ENCODE data around the gene PGA5. TPM values are rescaled to one million over a fixed set of nuclear protein-coding genes. Genes with fewer than 3 reads are reported as not detected.

PGA5 gene
- total RNA-seq, 1 experiment from 2014 or later = 0.33 TPM

DNA sequence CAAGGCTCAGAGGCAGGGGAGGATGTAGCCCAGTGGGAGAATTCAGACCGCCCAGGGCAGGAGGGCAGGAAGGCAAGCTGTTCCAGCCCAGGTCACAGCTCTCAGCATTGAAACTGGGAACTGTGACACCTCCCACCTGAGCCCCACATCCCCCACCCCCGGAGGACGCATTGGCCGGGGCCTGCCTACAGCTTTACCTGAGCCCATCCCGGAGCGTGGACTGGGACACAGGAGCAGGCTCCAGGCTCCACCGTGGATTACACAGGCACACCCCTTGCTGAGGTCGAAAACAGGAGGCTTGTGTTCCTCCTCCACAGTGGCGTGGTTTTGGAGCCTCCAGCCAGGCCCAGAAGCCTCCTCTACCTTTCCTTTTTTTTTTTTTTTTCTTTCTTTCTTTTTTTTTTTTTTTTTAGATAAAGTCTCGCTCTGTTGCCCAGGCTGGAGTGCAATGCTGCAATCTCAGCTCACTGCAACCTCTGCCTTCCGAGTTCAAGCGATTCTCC, 46.8 kb upstream of the PGA5 start:
- no peak overlapping the region for H2AFZ ChIP-seq (ENCODE audit: low read length)
- no CpG with 5 or more reads among the region's 12 CpGs for WGBS (ENCODE audit: extremely low coverage, insufficient read length, low lambda C conversion rate)
- H3K36me3 Mint-ChIP-seq (ENCODE audit: insufficient read depth in 1 of 3, low read depth in 3 of 3) = no peaks in the 10 kb centered on the region; a peak in 1 of 7 replicates

More for the DNA sequence above, 46.8 kb upstream of the PGA5 start:
- H3K27ac Mint-ChIP-seq = no peak overlapping the region
- H3K4me3 Mint-ChIP-seq = no peak overlapping the region
- H3K23me2 ChIP-seq (ENCODE audit: insufficient read length, low read depth, low read length, poor library complexity, severe bottlenecking) = no peaks in the 10 kb centered on the region
- no peaks in the 10 kb centered on the region for H3K79me1 ChIP-seq (ENCODE audit: insufficient read depth, low read depth, low read length, poor library complexity, severe bottlenecking)
- peaks cover 0 to 8% of the 10 kb centered on the region in 2 experiments; a peak in 2 of 4 replicates for H3K4me1 Mint-ChIP-seq
- no peak overlapping the region for H2BK12ac ChIP-seq (ENCODE audit: insufficient read length, low read depth, low read length)
- H2BK15ac ChIP-seq (ENCODE audit: low read depth, low read length) = no peak overlapping the region
- H4K8ac ChIP-seq (replicated peaks; ENCODE audit: insufficient read length, low read depth, low read length) = no peak overlapping the region
- DNase-seq = no peak
- H3K27me3 ChIP-seq (ENCODE audit: insufficient read depth, low read length) = no peaks in the 10 kb centered on the region
- no peak overlapping the region for H3K14ac ChIP-seq (ENCODE audit: insufficient read depth, low read length)
- H2BK20ac ChIP-seq (ENCODE audit: low read depth, low read length, poor library complexity, severe bottlenecking) = no peak overlapping the region
- no peak overlapping the region for H2AK5ac ChIP-seq (ENCODE audit: insufficient read length, low read length)
- no peak overlapping the region for H3K23ac ChIP-seq (ENCODE audit: insufficient read length, low read depth, low read length)
- H4K91ac ChIP-seq (ENCODE audit: insufficient read length, low read depth, low read length) = no peak overlapping the region
- no peak overlapping the region for H3K18ac ChIP-seq (ENCODE audit: insufficient read length, low read depth, low read length)
- no peak overlapping the region for H3K9ac ChIP-seq (ENCODE audit: extremely low read depth, insufficient read length, low read length)
- no peak overlapping the region for H3K56ac ChIP-seq (ENCODE audit: insufficient read length, low read depth, low read length)
- H2BK120ac ChIP-seq (ENCODE audit: low read depth, low read length, poor library complexity, severe bottlenecking) = no peak overlapping the region
- no peak overlapping the region for H3K27ac ChIP-seq (ENCODE audit: insufficient read length, low read depth, low read length)
- no peak overlapping the region for H2BK5ac ChIP-seq (ENCODE audit: insufficient read length, low read length)
- peaks cover 3% of the 10 kb centered on the region for H3K27me3 Mint-ChIP-seq (ENCODE audit: low read depth)
- H3K4ac ChIP-seq (ENCODE audit: low read depth, low read length) = no peak overlapping the region
- TF ChIP-seq, protein P1, sequence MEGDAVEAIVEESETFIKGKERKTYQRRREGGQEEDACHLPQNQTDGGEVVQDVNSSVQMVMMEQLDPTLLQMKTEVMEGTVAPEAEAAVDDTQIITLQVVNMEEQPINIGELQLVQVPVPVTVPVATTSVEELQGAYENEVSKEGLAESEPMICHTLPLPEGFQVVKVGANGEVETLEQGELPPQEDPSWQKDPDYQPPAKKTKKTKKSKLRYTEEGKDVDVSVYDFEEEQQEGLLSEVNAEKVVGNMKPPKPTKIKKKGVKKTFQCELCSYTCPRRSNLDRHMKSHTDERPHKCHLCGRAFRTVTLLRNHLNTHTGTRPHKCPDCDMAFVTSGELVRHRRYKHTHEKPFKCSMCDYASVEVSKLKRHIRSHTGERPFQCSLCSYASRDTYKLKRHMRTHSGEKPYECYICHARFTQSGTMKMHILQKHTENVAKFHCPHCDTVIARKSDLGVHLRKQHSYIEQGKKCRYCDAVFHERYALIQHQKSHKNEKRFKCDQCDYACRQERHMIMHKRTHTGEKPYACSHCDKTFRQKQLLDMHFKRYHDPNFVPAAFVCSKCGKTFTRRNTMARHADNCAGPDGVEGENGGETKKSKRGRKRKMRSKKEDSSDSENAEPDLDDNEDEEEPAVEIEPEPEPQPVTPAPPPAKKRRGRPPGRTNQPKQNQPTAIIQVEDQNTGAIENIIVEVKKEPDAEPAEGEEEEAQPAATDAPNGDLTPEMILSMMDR (conservative IDR thresholded peaks at IDR 0.05) = no peak
- no peak overlapping the region for H3T11ph ChIP-seq (ENCODE audit: low read length)
- H4K20me1 ChIP-seq (ENCODE audit: control insufficient read depth, insufficient read depth, insufficient read length) = no peaks in the 10 kb centered on the region
- H3K9me3 Mint-ChIP-seq = peaks cover 4 to 9% of the 10 kb centered on the region in 2 experiments; a peak in 2 of 5 replicates
- H3K4me1 ChIP-seq (ENCODE audit: insufficient read depth, low read length) = no peaks in the 10 kb centered on the region; the same call in 1 of the 2 replicates
- no peaks in the 10 kb centered on the region for H3K79me2 ChIP-seq (ENCODE audit: insufficient read depth, low read length)
- no peak overlapping the region for H4K5ac ChIP-seq (ENCODE audit: insufficient read length, low read depth, low read length)
- H3K9me3 ChIP-seq (ENCODE audit: control insufficient read depth, low read depth, low read length) = no peaks in the 10 kb centered on the region
- H3K4me2 ChIP-seq (ENCODE audit: insufficient read depth, insufficient read length, low read length) = no peak overlapping the region
